Transverse colon (tissue), 4 donors: ENCODE data around the gene ATP6V1G1.

Experiments
- CTCF ChIP-seq, 5 experiments: fragments of 200-600 bp in 3 of 5; fragments of 450-650 bp in 2 of 5; sonication (generic) in 3 of 5; IDR thresholded peaks; 1 replicate in 2 of 5; 2 replicates in 3 of 5; pipeline ENCODE4 v1.5.1; 2016 to 2017; ENCODE audit warnings: antibody characterized with exemption in 5 of 5, inconsistent platforms in 3 of 5, mild to moderate bottlenecking in 2 of 5, moderate library complexity in 1 of 5
- EP300 ChIP-seq: sonication (generic); formaldehyde crosslinking; IDR thresholded peaks from one replicate; pipeline ENCODE4 v1.6.1; 2017; ENCODE audit warnings: antibody characterized with exemption, low read depth
- POLR2A ChIP-seq: fragments of 450-650 bp; IDR thresholded peaks from one replicate; pipeline ENCODE4 v1.6.1; 2016; ENCODE audit warnings: antibody characterized with exemption, mild to moderate bottlenecking, moderate library complexity
- POLR2AphosphoS5 ChIP-seq, 3 donors: sonication (generic); formaldehyde crosslinking; IDR thresholded peaks; one replicate each; pipeline ENCODE4 v1.6.1; 2016; ENCODE audit warnings: antibody characterized with exemption in 3 of 3

- TF ChIP-seq CTCF (IDR thresholded peaks at IDR 0.05) (no peak), EP300 (no peak), POLR2AphosphoS5 (IDR thresholded peaks at IDR 0.05) (no peak), POLR2A (no peak)
Measured at GRCh38 chr9:114631166-114631565, 43.6 kb downstream of the ATP6V1G1 start.
